ENCODE data around the gene ADAT2.

- no peak for TF ChIP-seq YY1 (IDR thresholded peaks at IDR 0.05; ENCODE audit: insufficient read depth, insufficient read length)
- no peak for TF ChIP-seq SUZ12 (IDR thresholded peaks at IDR 0.05; ENCODE audit: extremely low read depth, insufficient read depth, insufficient read length)
Measured at GRCh38 chr6:143431226-143431625, 19.3 kb downstream of the ADAT2 start.
